H9 (cell line): Measurements from ENCODE around the gene TMEM145. TPM values are rescaled to one million over a fixed set of nuclear protein-coding genes. Genes with fewer than 3 reads are reported as not detected.

Source experiments
- DNase-seq: peaks from one replicate; pipeline ENCODE4 v3.0.0-alpha.2; 2017
- H2AFZ ChIP-seq: one replicate; pipeline ENCODE4 v1.6.1; 2013; ENCODE audit warnings: mild to moderate bottlenecking, low read length, control low read depth, moderate library complexity
- H2AK5ac ChIP-seq: 2 replicates; pipeline ENCODE4 v1.6.1; 2013; ENCODE audit warnings: low read length, control low read depth, mixed read lengths; ENCODE audit not compliant: insufficient read length
- H2BK120ac ChIP-seq: one replicate; pipeline ENCODE4 v1.6.1; 2013; ENCODE audit warnings: low read depth, mild to moderate bottlenecking, low read length, control low read depth, inconsistent platforms; ENCODE audit not compliant: poor library complexity, severe bottlenecking
- H2BK12ac ChIP-seq: 2 replicates; pipeline ENCODE4 v1.6.1; 2013; ENCODE audit warnings: low read length, control low read depth, mixed read lengths, low read depth; ENCODE audit not compliant: insufficient read length
- H2BK15ac ChIP-seq: 2 replicates; pipeline ENCODE4 v1.6.1; 2013; ENCODE audit warnings: low read depth, low read length, control low read depth
- H2BK20ac ChIP-seq: one replicate; pipeline ENCODE4 v1.6.1; 2013; ENCODE audit warnings: low read depth, mild to moderate bottlenecking, low read length, control low read depth, inconsistent platforms; ENCODE audit not compliant: poor library complexity, severe bottlenecking
- H2BK5ac ChIP-seq: 2 replicates; pipeline ENCODE4 v1.6.1; 2013; ENCODE audit warnings: low read length, control low read depth, mixed read lengths; ENCODE audit not compliant: insufficient read length
- H3K14ac ChIP-seq: 2 replicates; pipeline ENCODE4 v1.6.1; 2013; ENCODE audit warnings: low read length, control low read depth; ENCODE audit not compliant: insufficient read depth
- H3K18ac ChIP-seq: 2 replicates; pipeline ENCODE4 v1.6.1; 2013; ENCODE audit warnings: low read depth, mild to moderate bottlenecking, mixed read lengths, low read length, control low read depth; ENCODE audit not compliant: insufficient read length
- H3K23ac ChIP-seq: 2 replicates; pipeline ENCODE4 v1.6.1; 2013; ENCODE audit warnings: low read length, control low read depth, mixed read lengths, low read depth; ENCODE audit not compliant: insufficient read length
- H3K23me2 ChIP-seq: 2 replicates; pipeline ENCODE4 v1.6.1; 2013; ENCODE audit warnings: low read depth, mild to moderate bottlenecking, mixed read lengths, low read length, control low read depth; ENCODE audit not compliant: insufficient read length, poor library complexity, severe bottlenecking
- H3K27ac ChIP-seq: 2 replicates; pipeline ENCODE4 v1.5.1; 2013; ENCODE audit warnings: low read length, control low read depth, mixed read lengths, low read depth; ENCODE audit not compliant: insufficient read length
- H3K27me3 ChIP-seq: 2 replicates; pipeline ENCODE4 v1.6.1; 2013; ENCODE audit warnings: low read length, control low read depth, inconsistent platforms; ENCODE audit not compliant: insufficient read depth
- H3K4ac ChIP-seq: 2 replicates; pipeline ENCODE4 v1.6.1; 2013; ENCODE audit warnings: low read depth, mild to moderate bottlenecking, control low read depth, inconsistent platforms, low read length, moderate library complexity
- H3K4me1 ChIP-seq: 2 replicates; pipeline ENCODE4 v1.6.1; 2013; ENCODE audit warnings: low read length, control low read depth, inconsistent platforms; ENCODE audit not compliant: insufficient read depth
- H3K4me2 ChIP-seq: 2 replicates; pipeline ENCODE4 v1.6.1; 2013; ENCODE audit warnings: low read length, control low read depth, mixed read lengths; ENCODE audit not compliant: insufficient read length, insufficient read depth
- H3K56ac ChIP-seq: 2 replicates; pipeline ENCODE4 v1.6.1; 2013; ENCODE audit warnings: low read depth, mild to moderate bottlenecking, mixed read lengths, low read length, control low read depth; ENCODE audit not compliant: insufficient read length
- H3K79me1 ChIP-seq: 2 replicates; pipeline ENCODE4 v1.6.1; 2013; ENCODE audit warnings: low read depth, mild to moderate bottlenecking, moderate library complexity, low read length, control low read depth, inconsistent platforms; ENCODE audit not compliant: insufficient read depth, poor library complexity, severe bottlenecking
- H3K79me2 ChIP-seq: 2 replicates; pipeline ENCODE4 v1.6.1; 2013; ENCODE audit warnings: low read length, control low read depth, inconsistent platforms; ENCODE audit not compliant: insufficient read depth
- H3K9ac ChIP-seq: 2 replicates; pipeline ENCODE4 v1.6.1; 2013; ENCODE audit warnings: low read length, control low read depth, mixed read lengths; ENCODE audit not compliant: insufficient read length; ENCODE audit errors: extremely low read depth
- H3K9me3 ChIP-seq: one replicate; pipeline ENCODE4 v1.6.1; 2013; ENCODE audit warnings: low read depth, low read length, inconsistent platforms; ENCODE audit not compliant: control insufficient read depth
- H3T11ph ChIP-seq: one replicate; pipeline ENCODE4 v1.6.1; 2013; ENCODE audit warnings: mild to moderate bottlenecking, low read length, control low read depth, inconsistent platforms
- H4K20me1 ChIP-seq: one replicate; pipeline ENCODE4 v1.6.1; 2013; ENCODE audit not compliant: control insufficient read depth, insufficient read length, insufficient read depth
- H4K5ac ChIP-seq: 2 replicates; pipeline ENCODE4 v1.6.1; 2013; ENCODE audit warnings: low read depth, mild to moderate bottlenecking, mixed read lengths, low read length, control low read depth; ENCODE audit not compliant: insufficient read length
- H4K8ac ChIP-seq: replicated peaks from 2 replicates; pipeline ENCODE4 v1.6.1; 2013; ENCODE audit warnings: low read length, control low read depth, mixed read lengths, low read depth; ENCODE audit not compliant: insufficient read length
- H4K91ac ChIP-seq: 2 replicates; pipeline ENCODE4 v1.6.1; 2013; ENCODE audit warnings: low read depth, mild to moderate bottlenecking, moderate library complexity, mixed read lengths, low read length, control low read depth; ENCODE audit not compliant: insufficient read length
- H3K27ac Mint-ChIP-seq, 3 experiments: 2 replicates in 2 of 3; 3 replicates in 1 of 3; pipeline ENCODE4 v1.8.0; 2020 to 2021; ENCODE audit warnings: mixed read lengths in 3 of 3, mild to moderate bottlenecking in 1 of 3, moderate library complexity in 1 of 3
- H3K27me3 Mint-ChIP-seq: 2 replicates; pipeline ENCODE4 v1.8.0; 2021; ENCODE audit warnings: low read depth, mild to moderate bottlenecking, moderate library complexity, mixed read lengths
- H3K36me3 Mint-ChIP-seq, 3 experiments: 2 replicates in 2 of 3; 3 replicates in 1 of 3; pipeline ENCODE4 v1.8.0; 2020 to 2021; ENCODE audit warnings: low read depth in 3 of 3, mixed read lengths in 3 of 3; ENCODE audit not compliant: insufficient read depth in 1 of 3
- H3K4me1 Mint-ChIP-seq, 2 experiments: 2 replicates each; pipeline ENCODE4 v1.8.0; 2020; ENCODE audit warnings: mixed read lengths in 2 of 2
- H3K4me3 Mint-ChIP-seq, 2 experiments: 2 replicates in 1 of 2; 3 replicates in 1 of 2; pipeline ENCODE4 v1.8.0; 2020 to 2021; ENCODE audit warnings: mild to moderate bottlenecking in 2 of 2, mixed read lengths in 2 of 2, moderate library complexity in 1 of 2
- H3K9me3 Mint-ChIP-seq, 2 experiments: 2 replicates in 1 of 2; 3 replicates in 1 of 2; pipeline ENCODE4 v1.8.0; 2020; ENCODE audit warnings: mild to moderate bottlenecking in 2 of 2, mixed read lengths in 2 of 2, moderate library complexity in 1 of 2
- CTCF ChIP-seq: fragments of 200-600 bp; sonication (generic); conservative IDR thresholded peaks from 3 replicates; pipeline ENCODE4 v1.8.0; 2021; ENCODE audit warnings: antibody characterized with exemption, mild to moderate bottlenecking
- WGBS: extraction: QIAGEN DNeasy Blood & Tissue Kit; methylation state at CpG from one replicate; pipeline ENCODE4 v1.1.7; 2013; ENCODE audit warnings: missing lambda C conversion rate, low lambda C conversion rate, mixed read lengths; ENCODE audit not compliant: insufficient read length; ENCODE audit errors: extremely low coverage; 5-methylcytosine and 5-hydroxymethylcytosine counted together
- total RNA-seq: library from RNA; stranded (reverse); gene quantifications from 2 replicates; pipeline ENCODE4 v1.2.1, GENCODE V29; 2021

The TMEM145 gene
- total RNA-seq, 1 experiment from 2014 or later = 4.5 TPM

- Histone ChIP-seq H4K91ac (no peak overlapping the region), H3K18ac (no peak overlapping the region), H3K23me2 (peaks cover 19% of the 10 kb centered on the region), H3T11ph (no peak overlapping the region), H2BK5ac (no peak overlapping the region), H4K5ac (no peak overlapping the region), H2AK5ac (no peak overlapping the region), H3K9ac (no peak overlapping the region), H3K4ac (no peak overlapping the region), H3K79me2 (peaks cover 5% of the 10 kb centered on the region; the same call in 1 of the 2 replicates), H4K8ac (no peak overlapping the region), H2BK15ac (no peak overlapping the region), H2BK20ac (no peak overlapping the region), H3K79me1 (peaks cover 11% of the 10 kb centered on the region), H3K27me3 (no peaks in the 10 kb centered on the region), H3K9me3 (no peaks in the 10 kb centered on the region), H2BK12ac (no peak overlapping the region), H3K4me1 (no peaks in the 10 kb centered on the region; the same call in 1 of the 2 replicates), H3K14ac (no peak overlapping the region; the same call in 1 of the 2 replicates), H3K23ac (no peak overlapping the region), H3K27ac (no peak overlapping the region), H2BK120ac (no peak overlapping the region), H3K4me2 (no peak overlapping the region), H3K56ac (no peak overlapping the region), H4K20me1 (no peaks in the 10 kb centered on the region), H2AFZ (no peak overlapping the region)
- WGBS = no CpG with 5 or more reads among the region's 2 CpGs
- H3K27ac Mint-ChIP-seq = no peak overlapping the region; a peak in 2 of 7 replicates
- peaks cover 25 to 32% of the 10 kb centered on the region in 2 experiments for H3K4me1 Mint-ChIP-seq
- H3K36me3 Mint-ChIP-seq = peaks cover 0 to 3% (median 0%) of the 10 kb centered on the region in 3 experiments; a peak in 2 of 7 replicates
- H3K4me3 Mint-ChIP-seq = peak overlapping the region in 1 of 2 experiments; percentile 45; a peak in 1 of 5 replicates
- H3K9me3 Mint-ChIP-seq = no peaks in the 10 kb centered on the region
- H3K27me3 Mint-ChIP-seq = peaks cover 10% of the 10 kb centered on the region
- TF ChIP-seq CTCF = no peak
- DNase-seq = no peak
These were observed 15.7 kb downstream of the TMEM145 start for GRCh38 chr19:42328854-42329253.
